Upper lobe of left lung (tissue), 6 donors: ENCODE data around the gene ANKRD34B. TPM values are rescaled to one million over a fixed set of nuclear protein-coding genes. Genes with fewer than 3 reads are reported as not detected.
A peak's percentile ranks its signal among the peaks of the same experiment; 100 is the strongest.
"Not testable (repeated sequence)": the region's sequence is repeated elsewhere in the genome, so short reads cannot be mapped to it uniquely, and the experiment has no call there.

Experiments
- ATAC-seq, 2 donors: fragments of 200-7000 bp; cut with Tn5 transposase; one replicate each; pipeline ENCODE4 v1.9.1; 2022; ENCODE audit warnings: mild to moderate bottlenecking in 2 of 2, moderate library complexity in 2 of 2; ENCODE audit not compliant: low FRiP score in 2 of 2
- DNase-seq, 2 donors: peaks; one replicate each; pipeline ENCODE4 v3.0.0-alpha.2; 2019 to 2020
- H3K27ac ChIP-seq, 4 donors: fragments of 200-600 bp; sonication (generic); one replicate each; pipeline ENCODE4 v1.5.1; 2016 to 2019
- H3K27me3 ChIP-seq, 4 donors: fragments of 200-600 bp; sonication (generic); one replicate each; pipeline ENCODE4 v1.5.1; 2017 to 2019
- H3K36me3 ChIP-seq, 4 donors: fragments of 200-600 bp; sonication (generic); one replicate each; pipeline ENCODE4 v1.5.1; 2016 to 2019
- H3K4me1 ChIP-seq, 4 donors: fragments of 200-600 bp; sonication (generic); one replicate each; pipeline ENCODE4 v1.5.1; 2018 to 2019
- H3K4me3 ChIP-seq, 4 donors: fragments of 200-600 bp; sonication (generic); one replicate each; pipeline ENCODE4 v1.5.1; 2017 to 2019; ENCODE audit warnings: mild to moderate bottlenecking in 2 of 4, moderate library complexity in 1 of 4
- H3K9me3 ChIP-seq, 4 donors: fragments of 200-600 bp; sonication (generic); one replicate each; pipeline ENCODE4 v1.5.1; 2018 to 2019
- CTCF ChIP-seq, 6 experiments: fragments of 450-650 bp in 4 of 6; fragments of 200-600 bp in 2 of 6; sonication (generic) in 2 of 6; IDR thresholded peaks; one replicate each; pipeline ENCODE4 v1.5.1; 2016 to 2019; ENCODE audit warnings: antibody characterized with exemption in 6 of 6
- EP300 ChIP-seq, 4 donors: sonication (generic); formaldehyde crosslinking; IDR thresholded peaks; one replicate each; pipeline ENCODE4 v1.5.1; 2017; ENCODE audit warnings: antibody characterized with exemption in 4 of 4, control low read depth in 2 of 4
- POLR2A ChIP-seq, 4 donors: fragments of 450-650 bp; IDR thresholded peaks; one replicate each; pipeline ENCODE4 v1.5.1; 2016 to 2017; ENCODE audit warnings: antibody characterized with exemption in 4 of 4, mild to moderate bottlenecking in 2 of 4
- POLR2AphosphoS5 ChIP-seq, 2 donors: sonication (generic); formaldehyde crosslinking; IDR thresholded peaks; one replicate each; pipeline ENCODE4 v1.5.1; 2017; ENCODE audit warnings: antibody characterized with exemption in 2 of 2
- WGBS, 2 donors: methylation state at CpG; one replicate each; pipeline ENCODE4 v1.1.5; 2017 to 2018; 5-methylcytosine and 5-hydroxymethylcytosine counted together
- total RNA-seq, 6 donors: library from RNA; depleted of rRNA in 4 of 6; stranded (reverse); fragments of >200 nt in 4 of 6; gene quantifications; one replicate each; pipeline versions ENCODE4 v1.1.0 to v1.2.1, GENCODE V29; 2016 to 2021
- donor health status: DM: no; HTN: no; CAD: no; lungs with moderate emphysema.
- donor health status: DM: no; HTN: yes; CAD: no; lungs with severe emphysema.

Gene ANKRD34B
- total RNA-seq, 6 donors from 2014 or later = 0.14 to 0.67 (median 0.47) TPM; not detected in 3

GRCh38 chr5:80591352-80591751 lies 21.3 kb upstream of the ANKRD34B start:
- no peak for DNase-seq
- 86 to 91% methylated on average over 3 of the region's 3 CpGs for WGBS, 2 donors
- peaks cover 0 to 5% (median 0%) of the 10 kb centered on the region in 4 donors for H3K4me1 ChIP-seq
- no peaks in the 10 kb centered on the region for H3K9me3 ChIP-seq
- no peak overlapping the region for H3K4me3 ChIP-seq
- no peaks in the 10 kb centered on the region for H3K27me3 ChIP-seq
- no peak for TF ChIP-seq POLR2A (IDR thresholded peaks at IDR 0.05)
- no peak for TF ChIP-seq CTCF (IDR thresholded peaks at IDR 0.05)
- TF ChIP-seq EP300 (IDR thresholded peaks at IDR 0.05) = no peak
- no peak for TF ChIP-seq POLR2AphosphoS5 (IDR thresholded peaks at IDR 0.05)
- no peaks in the 10 kb centered on the region for H3K36me3 ChIP-seq
- no peak overlapping the region for H3K27ac ChIP-seq
- ATAC-seq = no peak

- peak in 1 of 2 donors; percentile 14 for DNase-seq
- ATAC-seq = no peak
- no peaks in the 10 kb centered on the region for H3K9me3 ChIP-seq
- no peak overlapping the region for H3K27ac ChIP-seq
- no peaks in the 10 kb centered on the region for H3K36me3 ChIP-seq
- no peaks in the 10 kb centered on the region for H3K27me3 ChIP-seq
- no peak overlapping the region for H3K4me3 ChIP-seq
- TF ChIP-seq POLR2A (IDR thresholded peaks at IDR 0.05) (no peak), POLR2AphosphoS5 (IDR thresholded peaks at IDR 0.05) (no peak), CTCF (IDR thresholded peaks at IDR 0.05) (no peak)
- peaks cover 0 to 5% (median 0%) of the 10 kb centered on the region in 4 donors for H3K4me1 ChIP-seq
- 75 to 91% methylated on average over 3 to 5 of the region's 5 CpGs for WGBS, 2 donors
These were observed 20.7 kb upstream of the ANKRD34B start for GRCh38 chr5:80590766-80591165.

- Histone ChIP-seq H3K9me3 (no peaks in the 10 kb centered on the region), H3K36me3 (no peaks in the 10 kb centered on the region), H3K27me3 (no peaks in the 10 kb centered on the region), H3K4me1 (peaks cover 0 to 5% (median 0%) of the 10 kb centered on the region in 4 donors), H3K4me3 (no peak overlapping the region), H3K27ac (no peak overlapping the region)
- ATAC-seq (peak in 1 of 2 donors; percentile 37), DNase-seq (no peak)
- WGBS, 2 donors = 82 to 83% methylated on average over 8 of the region's 8 CpGs
- no peak for TF ChIP-seq POLR2AphosphoS5 (IDR thresholded peaks at IDR 0.05)
- TF ChIP-seq POLR2A (IDR thresholded peaks at IDR 0.05) = no peak
- TF ChIP-seq CTCF (IDR thresholded peaks at IDR 0.05) = no peak
- no peak for TF ChIP-seq EP300 (IDR thresholded peaks at IDR 0.05)
These were observed 18.9 kb upstream of the ANKRD34B start for GRCh38 chr5:80588858-80589540.

- Histone ChIP-seq H3K27ac (no peak overlapping the region), H3K36me3 (no peaks in the 10 kb centered on the region), H3K27me3 (no peaks in the 10 kb centered on the region), H3K4me3 (no peak overlapping the region), H3K4me1 (no peaks in the 10 kb centered on the region), H3K9me3 (no peaks in the 10 kb centered on the region)
- 91 to 94% methylated on average over 6 of the region's 6 CpGs for WGBS, 2 donors
- ATAC-seq = no peak
- TF ChIP-seq EP300 (IDR thresholded peaks at IDR 0.05) = no peak
- no peak for DNase-seq
These were observed 14.7 kb upstream of the ANKRD34B start for GRCh38 chr5:80584770-80585169.

GRCh38 chr5:80580291-80580690 lies 10.2 kb upstream of the ANKRD34B start:
- not testable (repeated sequence) for H3K4me1 ChIP-seq, H3K4me3 ChIP-seq, H3K27me3 ChIP-seq, ATAC-seq, H3K27ac ChIP-seq, H3K9me3 ChIP-seq, DNase-seq, H3K36me3 ChIP-seq
- 91 to 96% methylated on average over 3 of the region's 3 CpGs for WGBS, 2 donors

GRCh38 chr5:80579050-80579449 lies 9.0 kb upstream of the ANKRD34B start:
- H3K36me3 ChIP-seq = no peaks in the 10 kb centered on the region
- H3K27ac ChIP-seq = no peak overlapping the region
- H3K9me3 ChIP-seq = no peaks in the 10 kb centered on the region
- H3K4me1 ChIP-seq = no peaks in the 10 kb centered on the region
- DNase-seq (no peak), ATAC-seq (no peak)
- TF ChIP-seq POLR2AphosphoS5 (IDR thresholded peaks at IDR 0.05) = no peak
- TF ChIP-seq POLR2A (IDR thresholded peaks at IDR 0.05) = no peak
- TF ChIP-seq EP300 (IDR thresholded peaks at IDR 0.05) = no peak
- TF ChIP-seq CTCF (IDR thresholded peaks at IDR 0.05) = no peak
- no peaks in the 10 kb centered on the region for H3K27me3 ChIP-seq
- H3K4me3 ChIP-seq = no peak overlapping the region
- WGBS, 2 donors = 86 to 92% methylated on average over 2 of the region's 2 CpGs
